ENCODE results near the gene PRKN. TPM values are rescaled to one million over a fixed set of nuclear protein-coding genes. Genes with fewer than 3 reads are reported as not detected.

Gene PRKN
- total and polyA plus RNA-seq, 2 donors (not counting 3 experiments of a cell fraction or from before 2014, with no cell fraction given): 0.06 TPM; not detected in 1

- H3K9ac ChIP-seq (replicated peaks; ENCODE audit: extremely low read depth, insufficient read depth, low read length): no peak overlapping the region
- H3K79me2 ChIP-seq (ENCODE audit: control insufficient read depth, insufficient read depth, low read length): no peaks in the 10 kb centered on the region
- FAIRE-seq (peak; percentile 28), DNase-seq (ENCODE audit: low read depth, low spot score) (no peak)
- H3K4me2 ChIP-seq (ENCODE audit: insufficient read depth, low read length): no peak overlapping the region
- ChIA-PET POLR2A (no interaction called here), CTCF (no interaction called here)
- H2AFZ ChIP-seq (ENCODE audit: low read depth, low read length): no peak overlapping the region
- H3K9me1 ChIP-seq (replicated peaks; ENCODE audit: control insufficient read depth, extremely low read depth, insufficient read depth, low read length): no peaks in the 10 kb centered on the region
- BruUV-seq (replicated peaks): no TSS peak
- H3K4me3 ChIP-seq (replicated peaks in 1 of 3; ENCODE audit: insufficient read depth in 1 of 3, low read depth in 1 of 3, low read length in 3 of 3): no peak overlapping the region
- H3K4me1 ChIP-seq (ENCODE audit: control insufficient read depth, extremely low read depth, insufficient read depth, low read length): no peaks in the 10 kb centered on the region
- TF ChIP-seq MAX (IDR thresholded peaks at IDR 0.05; ENCODE audit: insufficient read depth, insufficient read length) (no peak), JUN (IDR thresholded peaks at IDR 0.05; ENCODE audit: borderline replicate concordance, insufficient read depth, insufficient read length, low read depth) (no peak), POLR2A (IDR thresholded peaks at IDR 0.05; ENCODE audit: low read depth, low read length) (no peak), MYC (IDR thresholded peaks at IDR 0.05; ENCODE audit: low read depth, low read length) (no peak), POLR2AphosphoS5 (IDR thresholded peaks at IDR 0.05; ENCODE audit: insufficient read depth, low read depth, low read length) (no peak), FOS (IDR thresholded peaks at IDR 0.05; ENCODE audit: borderline replicate concordance, insufficient read depth, low read length) (no peak), GATA2 (IDR thresholded peaks at IDR 0.05; ENCODE audit: insufficient read depth, insufficient read length, low read depth, low read length) (no peak), CTCF (IDR thresholded peaks at IDR 0.05; ENCODE audit: extremely low read depth in 1 of 2, insufficient read depth in 1 of 2, low read depth in 1 of 2, low read length in 2 of 2) (no peak), EZH2 (IDR thresholded peaks at IDR 0.05; ENCODE audit: borderline replicate concordance, low read depth, low read length, severe bottlenecking) (no peak)
- H3K36me3 ChIP-seq (ENCODE audit: control insufficient read depth in 2 of 2, extremely low read depth in 1 of 2, insufficient read depth in 2 of 2, low read length in 2 of 2): no peaks in the 10 kb centered on the region
- no peaks in the 10 kb centered on the region for H3K9me3 ChIP-seq (replicated peaks; ENCODE audit: control insufficient read depth, insufficient read depth, low read length)
- dilution Hi-C loops (cut with MboI; ENCODE audit: extremely low pct_ligation_motif_present, low sequenced_read_pairs): no loop called here
- H3K27ac ChIP-seq (ENCODE audit: insufficient read depth, low read depth, low read length): no peak overlapping the region
- H3K27me3 ChIP-seq (ENCODE audit: control insufficient read depth in 2 of 2, insufficient read depth in 2 of 2, low read length in 2 of 2): no peaks in the 10 kb centered on the region
- no peaks in the 10 kb centered on the region for H4K20me1 ChIP-seq (replicated peaks; ENCODE audit: control insufficient read depth, extremely low read depth, insufficient read depth, low read length)
- intact Hi-C loops (cut with micrococcal nuclease): no loop called here
These were observed 1391.1 kb downstream of the PRKN start for GRCh38 chr6:161336479-161336878.

Data from endothelial cell of umbilical vein (primary cell).